HG03565 (cell line): ENCODE data around the gene ANKRD39.

Source experiments
- ATAC-seq: cut with Tn5 transposase; IDR thresholded peaks from one replicate; pipeline ENCODE4 v1.9.1; 2021; ENCODE audit warnings: mild to moderate bottlenecking, moderate library complexity; ENCODE audit not compliant: unreplicated experiment

ANKRD39 gene

DNA sequence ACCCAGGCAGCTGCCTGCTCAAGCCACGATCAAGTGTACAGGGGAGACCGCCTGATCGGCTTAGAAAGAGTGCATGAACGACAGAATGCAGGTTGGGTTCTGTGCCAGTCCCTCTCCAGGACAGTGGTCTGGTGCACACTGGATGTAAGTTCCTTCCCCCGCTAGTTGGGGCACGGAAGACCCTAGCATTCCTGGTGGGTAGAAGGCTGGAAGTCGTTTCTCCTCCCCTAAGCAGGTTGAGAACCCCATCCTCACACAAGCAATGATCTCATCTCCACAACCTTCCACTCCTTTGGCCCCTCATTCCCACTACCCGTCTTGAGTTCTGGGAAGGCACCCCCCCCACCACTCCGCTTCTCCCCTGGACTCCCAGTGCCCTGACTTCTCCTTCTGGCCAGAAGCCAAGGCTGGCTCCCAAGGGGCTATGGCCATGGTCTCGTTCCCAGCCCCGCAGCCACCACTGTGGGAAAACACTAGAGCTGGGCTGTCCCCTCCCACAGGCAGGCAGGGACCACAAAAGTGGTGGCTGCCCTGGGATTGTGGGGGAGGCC, 1.4 kb upstream of the ANKRD39 start:
- ATAC-seq, result no peak

DNA sequence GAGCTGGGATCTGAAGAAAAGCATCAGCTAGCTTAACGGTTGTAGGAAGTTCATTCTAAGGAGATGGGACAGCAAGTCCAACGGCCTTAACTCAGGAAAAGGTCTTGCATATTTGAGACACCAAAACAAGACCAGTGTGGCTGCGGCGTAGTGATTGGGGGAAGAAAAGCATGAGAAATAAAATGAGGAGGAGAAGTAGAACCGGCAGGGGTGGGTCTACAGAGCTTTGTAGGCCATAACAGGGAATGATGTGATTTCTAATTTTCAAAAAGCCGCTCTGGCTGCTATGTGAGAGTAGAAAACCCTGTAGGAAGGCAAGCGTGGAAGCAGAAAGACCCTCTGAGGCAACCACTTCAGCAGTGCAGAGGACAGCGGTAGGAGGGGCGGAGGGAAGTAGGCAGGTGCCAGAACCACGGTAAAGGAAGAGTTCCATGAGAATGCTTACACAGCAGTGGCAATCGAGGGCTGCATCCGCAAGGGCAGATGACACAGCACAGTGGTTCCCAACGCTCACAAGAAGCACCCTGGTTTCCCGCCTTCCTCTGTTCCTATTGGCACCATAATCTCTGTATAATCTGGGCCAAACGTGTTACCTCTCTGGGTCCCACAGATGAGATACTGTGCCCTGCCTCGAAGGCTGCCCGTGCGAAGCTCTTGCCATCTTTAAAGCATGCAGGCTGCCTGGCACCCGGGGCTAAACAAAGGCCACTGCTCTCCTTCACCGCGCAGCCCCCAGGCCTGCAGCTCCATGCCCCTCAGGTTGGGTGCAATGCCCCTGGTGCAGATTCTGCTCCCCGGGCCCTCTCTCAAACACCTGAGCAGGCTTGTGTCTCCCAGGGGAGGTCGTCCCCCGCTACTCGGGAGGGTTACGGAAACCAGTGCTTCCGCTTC, 795 bp downstream of the ANKRD39 start:
- ATAC-seq, result no peak

GRCh38 chr2:96853321-96853720, 4.5 kb downstream of the ANKRD39 start:
- ATAC-seq, result no peak

GRCh38 chr2:96852667-96853066, 5.1 kb downstream of the ANKRD39 start:
- no peak for ATAC-seq

DNA sequence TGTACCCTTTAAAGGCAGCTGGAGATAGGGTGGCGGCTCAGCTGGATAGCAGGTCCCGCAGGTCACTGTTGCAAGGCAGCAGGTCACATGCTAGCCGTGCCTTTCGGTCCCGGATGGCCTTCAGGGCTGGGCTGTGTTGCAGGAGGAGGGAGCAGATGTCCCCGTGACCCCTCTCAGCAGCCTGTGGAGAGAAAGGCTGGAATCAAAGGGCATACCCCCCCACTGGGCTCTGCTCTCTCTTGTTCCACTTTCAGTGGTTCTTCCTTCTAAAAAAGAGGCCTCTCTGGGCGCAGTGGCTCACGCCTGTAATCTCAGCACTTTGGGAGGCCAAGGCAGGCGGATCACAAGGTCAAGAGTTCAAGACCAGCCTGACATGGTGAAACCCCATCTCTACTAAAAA, 9.6 kb downstream of the ANKRD39 start:
- no peak for ATAC-seq

- no peak for ATAC-seq
These were observed 10.2 kb downstream of the ANKRD39 start for GRCh38 chr2:96847586-96847985.

DNA sequence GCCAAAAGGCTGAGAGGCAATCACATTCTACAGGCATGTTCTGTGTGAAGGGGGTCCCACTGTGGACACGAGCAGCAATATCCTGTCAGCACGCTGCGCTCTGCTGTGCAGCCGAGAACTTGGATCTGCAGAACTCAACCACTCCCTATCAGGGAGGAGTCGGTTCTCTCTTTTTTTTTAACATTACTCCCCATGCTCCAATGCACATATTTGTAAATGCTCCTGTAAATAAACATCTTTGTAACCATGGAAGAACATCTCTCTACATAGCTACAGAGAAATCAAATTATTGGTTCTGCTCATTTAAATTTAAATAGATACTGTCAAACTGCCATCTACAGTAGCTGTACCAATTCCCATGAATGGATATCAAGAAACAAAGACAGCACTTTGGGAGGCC, 11.0 kb downstream of the ANKRD39 start:
- no peak for ATAC-seq

- ATAC-seq, result no peak
These were observed 13.4 kb downstream of the ANKRD39 start for GRCh38 chr2:96844405-96844808.

GRCh38 chr2:96843538-96844268, 14.1 kb downstream of the ANKRD39 start, which contains the start of gene ANKRD23:
Gene ANKRD23, minus strand, starts transcription at chr2:96844021. Its CDS starts 29 bp downstream, at chr2:96843992.
- no peak for ATAC-seq

GRCh38 chr2:96842600-96842999, 15.2 kb downstream of the ANKRD39 start:
- no peak for ATAC-seq

DNA sequence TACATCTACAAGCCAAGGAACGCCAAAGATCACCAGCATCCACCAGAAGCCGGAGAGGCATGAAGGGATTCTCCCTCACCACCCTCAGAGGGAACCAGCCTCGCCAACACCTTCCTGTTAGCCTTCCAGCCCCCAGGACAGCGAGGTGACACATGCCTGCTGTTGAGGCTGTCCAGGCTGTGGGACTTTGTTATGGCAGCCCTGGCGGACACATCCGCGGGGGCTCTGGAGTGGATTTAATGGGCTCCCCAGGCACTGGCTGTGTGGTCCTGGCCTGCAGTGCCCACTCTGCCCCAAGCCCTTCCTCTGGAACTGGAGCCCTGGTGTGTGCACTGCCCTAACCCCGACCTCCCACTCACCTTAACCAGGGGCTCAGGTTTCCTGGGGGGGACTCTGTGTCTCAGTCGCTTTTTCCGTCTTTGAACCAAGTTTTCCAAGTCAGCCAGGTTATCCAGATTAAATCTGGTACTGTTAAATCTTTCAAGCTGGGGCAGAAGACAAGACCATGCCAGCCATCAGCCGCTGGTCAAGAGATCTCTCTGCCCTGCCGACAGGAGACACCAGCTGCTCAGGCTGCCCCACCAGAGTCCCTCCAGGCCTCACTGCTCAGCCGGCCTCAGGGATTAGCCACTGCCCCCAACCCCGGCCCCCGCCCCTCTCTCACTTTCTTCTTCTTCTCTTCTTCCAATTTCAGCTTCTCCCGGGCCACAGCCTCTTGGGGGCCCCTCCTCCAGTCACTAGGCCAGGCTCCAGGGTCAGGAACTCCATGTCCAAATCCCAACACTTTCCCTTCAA, 15.9 kb downstream of the ANKRD39 start:
- ATAC-seq, result no peak

- no peak for ATAC-seq
These were observed 17.7 kb downstream of the ANKRD39 start for GRCh38 chr2:96839875-96840850.

- ATAC-seq, result no peak
These were observed 18.4 kb downstream of the ANKRD39 start for GRCh38 chr2:96839293-96839874.

DNA sequence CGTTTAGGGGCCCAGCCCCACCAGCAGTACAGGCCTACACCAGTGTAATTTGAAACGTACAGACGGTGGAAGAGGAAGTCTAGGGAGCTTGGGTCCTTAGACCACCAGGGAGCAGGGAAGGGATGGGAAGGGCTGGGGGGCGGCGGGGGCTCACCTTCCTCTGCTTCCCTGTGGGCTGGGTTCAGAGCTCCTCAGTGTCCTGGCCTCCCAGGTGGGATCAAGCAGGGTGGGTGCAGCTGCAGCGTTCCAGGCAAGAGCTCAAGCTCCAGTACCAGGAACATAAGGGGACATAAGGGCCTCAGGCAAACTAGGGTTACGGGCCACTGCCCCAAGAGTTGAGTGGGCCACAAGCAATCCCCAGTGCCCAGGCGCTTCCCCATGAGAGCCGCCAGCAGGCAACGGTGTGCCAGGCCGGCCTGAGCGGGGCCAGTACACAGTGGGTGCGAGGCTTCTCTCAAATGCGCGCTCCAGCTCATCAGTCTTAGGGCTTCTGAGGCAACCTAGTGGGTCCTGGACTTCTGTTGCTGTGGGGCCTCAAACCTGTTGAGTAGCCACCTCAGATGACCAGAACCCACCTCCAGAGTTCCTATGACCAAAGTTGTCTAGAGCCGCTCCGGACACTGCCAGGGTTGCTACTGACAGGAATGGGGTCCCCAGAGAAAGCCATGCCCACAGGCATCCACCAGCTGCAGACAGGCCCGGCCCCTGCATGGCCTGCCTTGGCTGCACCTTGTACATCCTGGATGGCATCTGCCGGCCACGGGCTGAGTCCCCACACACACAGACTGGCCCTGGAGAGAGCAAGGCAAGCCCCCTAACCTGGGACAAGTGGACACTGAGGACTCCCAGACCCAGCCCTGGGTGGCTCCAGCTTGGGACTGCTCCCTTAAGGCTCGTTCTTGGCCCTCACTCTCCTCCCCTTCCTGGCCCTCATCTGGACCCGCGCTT, 19.2 kb downstream of the ANKRD39 start:
- no peak for ATAC-seq

- ATAC-seq, result no peak
These were observed 20.2 kb downstream of the ANKRD39 start for GRCh38 chr2:96837575-96837974.

- ATAC-seq, result no peak
These were observed 22.0 kb downstream of the ANKRD39 start for GRCh38 chr2:96835830-96836229.

DNA sequence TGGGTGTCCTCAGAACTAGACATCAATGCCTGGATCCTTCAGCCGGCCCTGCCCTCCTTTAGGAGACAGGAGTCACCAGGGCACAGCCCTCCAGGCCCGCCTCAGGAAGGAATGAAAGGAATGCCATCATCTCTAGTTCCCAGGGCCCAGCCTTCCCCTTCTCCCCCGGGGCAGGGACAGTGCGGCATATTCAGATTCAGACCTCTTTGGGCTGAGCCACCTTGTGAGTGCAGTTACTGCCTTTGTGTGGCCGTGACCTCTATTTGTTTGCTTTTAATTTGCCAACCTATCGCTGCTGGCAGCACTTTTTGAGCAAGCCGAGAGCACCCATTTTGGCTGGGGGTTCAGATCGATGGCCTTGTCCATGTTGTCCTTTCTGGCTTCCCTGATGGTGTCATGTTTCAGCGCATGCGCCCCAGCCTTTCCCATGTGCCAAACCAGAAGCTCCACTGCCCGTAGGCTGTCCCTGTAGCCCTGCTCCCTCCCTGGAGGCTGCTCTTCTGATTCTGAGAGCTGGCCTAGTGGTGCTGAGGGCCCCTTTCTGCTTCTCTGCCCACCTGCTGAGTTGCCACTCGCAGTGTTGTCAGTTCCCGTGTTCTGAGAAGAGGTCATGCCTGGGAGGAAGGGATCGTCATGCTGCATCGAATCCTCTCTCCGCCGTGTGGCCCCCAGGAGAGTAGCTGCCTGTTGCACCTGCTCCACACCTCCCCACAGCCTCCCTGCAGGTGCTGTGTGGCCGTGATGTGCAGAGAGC, 24.9 kb downstream of the ANKRD39 start:
- no peak for ATAC-seq

GRCh38 chr2:96832408-96832753, 25.4 kb downstream of the ANKRD39 start:
- ATAC-seq, result no peak
